GM19043 (cell line): ENCODE data around the gene LRRC36.

ENCODE experiments used
- ATAC-seq: cut with Tn5 transposase; IDR thresholded peaks from one replicate; pipeline ENCODE4 v1.9.1; 2021; ENCODE audit warnings: low read depth; ENCODE audit not compliant: unreplicated experiment

Gene LRRC36

GRCh38 chr16:67421030-67421429 lies 94.4 kb downstream of the LRRC36 start:
- ATAC-seq = no peak

DNA sequence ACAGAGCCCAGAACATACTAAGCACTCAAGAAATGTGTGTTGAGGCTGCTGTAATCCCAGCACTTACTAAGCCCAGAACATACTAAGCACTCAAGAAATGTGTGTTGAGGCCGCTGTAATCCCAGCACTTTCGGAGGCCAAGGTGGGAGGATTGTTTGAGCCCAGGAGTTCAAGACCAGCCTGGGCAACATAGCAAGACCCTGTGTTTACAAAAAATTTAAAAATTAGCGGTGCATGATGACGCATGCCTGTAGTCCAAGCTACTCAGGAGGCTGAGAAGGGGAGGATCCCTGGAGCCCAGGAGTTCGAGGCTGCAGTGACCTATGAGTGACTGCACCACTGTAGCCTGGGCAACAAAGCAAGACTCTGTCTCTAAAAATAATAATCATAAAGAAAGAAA lies 96.4 kb downstream of the LRRC36 start:
- ATAC-seq = no peak

DNA sequence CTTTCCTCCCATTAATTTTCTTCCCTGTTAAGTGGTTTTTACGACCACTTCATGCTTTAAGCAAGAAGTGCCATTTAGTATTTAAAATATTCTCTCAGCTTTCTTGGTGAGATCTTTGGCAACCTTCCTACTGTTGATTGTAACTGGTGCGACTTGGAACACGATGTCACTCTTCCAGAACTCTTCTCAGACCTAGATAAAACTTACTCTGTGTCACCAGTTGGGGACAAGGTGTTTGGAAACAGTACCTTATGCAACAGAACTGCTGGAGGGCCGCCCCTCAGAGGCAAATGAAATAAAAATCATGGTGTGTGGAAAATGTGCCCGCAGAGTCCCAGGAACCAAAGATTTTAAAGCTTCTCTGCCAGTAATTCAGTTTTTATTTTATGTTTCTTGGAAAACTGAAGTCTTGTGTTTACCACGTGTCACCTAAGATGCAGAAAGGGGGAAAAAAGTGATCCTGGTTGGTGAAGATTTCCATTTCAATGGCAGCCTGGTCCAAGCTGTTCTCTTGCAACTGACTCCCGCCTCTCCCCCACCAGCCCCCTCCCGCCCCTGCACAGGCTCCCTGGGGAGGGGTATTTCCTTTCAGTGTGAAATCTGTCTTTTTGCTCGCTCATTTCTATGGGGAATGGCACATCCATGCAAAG lies 97.1 kb downstream of the LRRC36 start:
- no peak for ATAC-seq

DNA sequence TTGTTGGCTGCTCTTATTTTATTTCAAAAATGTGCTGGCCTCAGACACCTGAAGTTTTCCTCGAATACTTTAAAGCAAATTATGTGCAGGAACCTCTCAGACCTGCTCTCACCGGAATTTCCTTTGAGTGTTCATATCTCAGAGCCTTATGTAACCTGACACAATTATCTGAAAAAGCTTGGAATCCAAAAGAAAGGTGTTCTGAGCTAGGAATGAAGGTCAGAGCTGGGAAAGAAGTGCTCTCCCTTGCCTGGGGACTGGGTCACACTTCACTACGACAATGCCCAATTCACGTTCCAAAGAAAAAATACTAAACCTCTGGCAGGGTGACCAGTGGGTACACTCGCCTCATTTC lies 97.6 kb downstream of the LRRC36 start:
- ATAC-seq = no peak

- no peak for ATAC-seq
These were observed 98.4 kb downstream of the LRRC36 start for GRCh38 chr16:67425061-67425460.

- no peak for ATAC-seq
These were observed 99.0 kb downstream of the LRRC36 start for GRCh38 chr16:67425580-67425979.

- no peak for ATAC-seq
These were observed 99.4 kb downstream of the LRRC36 start for GRCh38 chr16:67426022-67426421.

DNA sequence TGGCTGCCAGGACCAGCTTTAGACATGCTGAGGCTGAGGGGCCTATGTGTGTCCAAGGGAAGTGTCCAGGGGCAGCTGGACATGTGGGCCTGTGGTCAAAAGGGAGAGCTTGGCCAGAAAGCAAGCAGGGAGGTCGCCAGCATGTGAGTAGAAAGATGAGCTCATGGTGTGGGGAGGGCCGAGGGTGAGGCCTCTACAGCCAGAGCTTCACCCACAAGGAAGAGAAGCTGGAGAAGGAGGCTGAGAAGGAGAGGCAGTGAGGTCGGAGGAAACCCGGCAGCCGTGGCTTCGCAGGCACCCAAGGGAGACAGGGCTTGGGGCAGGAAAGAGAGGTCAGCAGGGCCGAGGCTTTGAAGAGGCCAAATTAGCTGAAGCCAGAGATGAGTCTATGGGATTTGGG lies 100.3 kb downstream of the LRRC36 start:
- ATAC-seq = no peak

GRCh38 chr16:67428146-67428731 lies 101.6 kb downstream of the LRRC36 start:
- no peak for ATAC-seq

DNA sequence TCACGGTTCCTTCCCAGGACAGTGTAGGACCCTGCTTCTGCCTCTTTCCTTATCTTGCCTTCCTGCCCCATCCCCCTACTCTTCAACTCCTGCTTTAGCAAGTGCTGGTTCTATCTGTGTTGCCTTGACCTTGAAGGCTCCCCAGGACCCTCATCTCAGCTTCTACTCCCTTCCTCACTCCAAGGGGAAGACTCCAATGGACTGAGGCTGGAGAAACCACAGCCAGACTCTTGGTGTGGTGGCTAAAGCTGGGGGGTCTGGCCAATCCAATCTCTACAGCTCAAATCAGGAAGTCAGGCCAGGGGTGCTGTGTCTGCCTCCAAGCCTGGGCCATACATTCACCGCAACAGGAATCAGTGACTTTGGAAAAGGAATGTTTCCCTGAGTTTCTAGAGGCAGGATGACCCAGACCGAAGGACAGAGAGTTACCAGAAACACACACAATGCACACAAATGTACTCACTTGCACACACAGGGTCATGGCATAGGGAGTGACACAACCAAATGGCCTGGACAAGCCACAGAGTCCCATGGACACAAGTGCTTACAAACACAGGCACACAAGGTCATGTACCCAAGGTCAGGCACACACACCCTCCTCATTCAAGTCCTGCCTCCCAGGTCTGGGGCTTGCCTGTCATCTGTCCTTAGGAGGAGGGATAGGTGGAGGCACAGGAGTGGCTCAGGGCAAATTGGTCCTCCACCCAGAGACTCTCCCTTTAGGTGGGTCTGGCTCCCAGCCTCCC lies 102.6 kb downstream of the LRRC36 start:
- no peak for ATAC-seq

DNA sequence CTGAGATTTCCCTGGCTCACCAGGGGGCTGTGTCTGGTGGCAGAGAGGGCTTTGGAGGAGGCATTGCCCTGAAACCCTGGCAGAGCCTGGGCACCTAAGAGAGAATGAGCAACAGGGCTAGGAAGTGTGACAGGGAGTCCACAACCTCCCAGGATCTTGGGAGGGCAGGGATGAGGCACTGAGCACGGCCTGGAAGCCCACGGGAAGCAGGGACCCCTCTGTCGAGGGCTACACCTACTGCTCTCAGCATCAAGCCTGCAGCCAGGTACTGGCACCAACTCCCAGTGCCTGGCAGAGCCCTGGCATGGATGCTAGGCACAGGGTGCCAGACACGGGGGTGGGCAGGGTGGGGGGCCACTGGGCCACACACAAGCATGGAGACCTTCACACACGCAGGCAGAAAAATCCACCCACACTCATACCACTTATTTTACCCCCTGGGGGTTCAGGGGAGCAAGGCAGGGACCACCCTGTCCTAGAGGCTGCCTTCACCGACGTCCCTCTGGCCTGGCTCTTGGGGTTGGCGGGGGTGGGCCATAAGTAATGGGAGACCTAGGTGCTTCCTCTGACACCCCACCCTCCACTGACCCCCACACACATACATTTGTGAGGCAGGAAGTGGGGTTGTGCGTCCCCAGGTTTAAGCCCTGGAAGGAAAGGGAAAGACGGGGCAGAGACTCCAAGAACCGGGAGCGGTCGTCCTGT lies 103.3 kb downstream of the LRRC36 start:
- ATAC-seq = no peak

DNA sequence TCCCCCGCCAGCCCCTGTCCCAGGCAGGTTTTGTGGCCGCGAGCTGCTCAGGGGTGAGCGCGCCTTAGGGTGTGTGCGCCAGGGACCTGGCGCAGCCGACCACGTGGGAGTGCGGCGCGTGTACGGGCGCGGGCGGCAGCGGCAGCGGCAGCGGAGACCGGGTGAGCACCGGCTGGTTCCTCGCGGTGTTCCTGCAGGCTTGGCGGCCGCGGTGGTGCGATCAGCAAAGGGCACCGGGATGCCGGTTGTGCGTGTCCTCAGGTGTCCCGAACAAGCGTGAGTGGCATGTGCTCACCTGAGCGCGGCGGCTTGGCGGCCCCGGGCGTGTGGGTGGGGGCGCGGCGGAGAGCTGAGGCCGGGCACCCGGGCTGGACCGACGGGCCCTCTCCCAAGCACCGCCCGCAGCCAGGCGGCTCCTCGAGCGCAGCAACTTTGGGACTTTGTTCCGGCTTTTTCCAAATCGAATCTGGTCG lies 103.9 kb downstream of the LRRC36 start:
- no peak for ATAC-seq

DNA sequence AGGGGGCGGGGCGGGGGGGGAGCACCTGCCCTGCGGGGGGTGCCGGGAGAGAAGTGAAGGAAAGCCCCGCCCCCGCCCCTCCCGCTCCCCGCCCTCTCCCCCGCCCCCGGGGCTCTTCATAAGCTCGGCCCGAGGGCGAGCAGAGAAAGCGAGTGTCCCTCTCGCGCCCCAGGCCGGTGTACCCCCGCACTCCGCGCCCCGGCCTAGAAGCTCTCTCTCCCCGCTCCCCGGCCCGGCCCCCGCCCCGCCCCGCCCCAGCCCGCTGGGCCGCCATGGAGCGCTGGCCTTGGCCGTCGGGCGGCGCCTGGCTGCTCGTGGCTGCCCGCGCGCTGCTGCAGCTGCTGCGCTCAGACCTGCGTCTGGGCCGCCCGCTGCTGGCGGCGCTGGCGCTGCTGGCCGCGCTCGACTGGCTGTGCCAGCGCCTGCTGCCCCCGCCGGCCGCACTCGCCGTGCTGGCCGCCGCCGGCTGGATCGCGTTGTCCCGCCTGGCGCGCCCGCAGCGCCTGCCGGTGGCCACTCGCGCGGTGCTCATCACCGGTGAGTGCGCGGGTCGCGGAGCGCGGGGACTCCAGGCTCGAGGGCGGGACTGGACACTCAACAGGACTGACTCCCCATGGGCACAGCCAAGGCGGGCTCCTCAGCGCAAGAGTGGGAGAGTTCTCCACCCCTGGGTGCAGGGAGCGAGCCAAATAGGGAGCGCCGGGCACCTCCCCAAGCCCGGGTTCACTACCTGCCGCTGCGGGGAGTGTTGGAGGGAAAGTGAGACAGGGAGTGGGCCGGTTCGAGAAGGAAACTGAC lies 104.6 kb downstream of the LRRC36 start, which contains the start of gene HSD11B2:
Gene HSD11B2 (plus strand): TSS at position 145 of the 798 bp plus-strand sequence. CDS start 128 bp downstream, at position 273.
- no peak for ATAC-seq

DNA sequence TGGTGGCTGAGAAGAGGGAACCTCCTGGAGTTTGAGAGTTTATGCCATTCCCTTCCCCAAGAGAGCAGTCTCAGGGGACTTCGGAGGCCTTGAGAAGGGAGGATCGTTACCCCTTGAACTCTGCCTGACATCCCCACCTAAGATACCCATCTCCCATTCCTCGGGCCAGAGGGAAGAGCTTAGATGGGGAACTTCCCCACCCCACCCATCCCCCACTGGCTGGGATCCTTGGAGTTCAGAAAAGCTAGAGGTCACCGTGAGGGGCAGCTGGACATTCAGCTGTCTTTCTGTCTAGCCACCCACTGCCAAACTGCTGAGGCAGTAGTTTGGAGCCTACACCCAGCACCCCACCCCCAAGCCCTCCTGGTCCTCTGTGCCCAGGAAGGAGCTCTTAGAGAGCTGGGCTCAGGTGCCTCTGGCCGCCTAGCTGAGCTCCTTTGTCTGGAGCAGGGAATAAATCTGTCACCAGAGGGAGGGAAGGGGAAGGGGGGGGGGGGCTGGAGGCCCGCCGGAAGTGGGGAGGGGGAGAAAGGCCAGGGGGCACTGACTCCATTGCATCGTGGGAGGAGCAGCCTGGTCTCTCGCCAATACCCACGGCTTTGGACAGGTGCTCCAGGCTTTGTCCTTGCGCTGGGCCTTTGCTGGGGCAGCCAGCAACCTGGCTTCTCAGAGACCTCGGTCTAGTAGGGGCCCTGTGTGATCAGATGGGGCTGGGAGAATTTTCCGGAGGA lies 105.3 kb downstream of the LRRC36 start:
- ATAC-seq = no peak

- no peak for ATAC-seq
These were observed 105.9 kb downstream of the LRRC36 start for GRCh38 chr16:67432506-67432890.

DNA sequence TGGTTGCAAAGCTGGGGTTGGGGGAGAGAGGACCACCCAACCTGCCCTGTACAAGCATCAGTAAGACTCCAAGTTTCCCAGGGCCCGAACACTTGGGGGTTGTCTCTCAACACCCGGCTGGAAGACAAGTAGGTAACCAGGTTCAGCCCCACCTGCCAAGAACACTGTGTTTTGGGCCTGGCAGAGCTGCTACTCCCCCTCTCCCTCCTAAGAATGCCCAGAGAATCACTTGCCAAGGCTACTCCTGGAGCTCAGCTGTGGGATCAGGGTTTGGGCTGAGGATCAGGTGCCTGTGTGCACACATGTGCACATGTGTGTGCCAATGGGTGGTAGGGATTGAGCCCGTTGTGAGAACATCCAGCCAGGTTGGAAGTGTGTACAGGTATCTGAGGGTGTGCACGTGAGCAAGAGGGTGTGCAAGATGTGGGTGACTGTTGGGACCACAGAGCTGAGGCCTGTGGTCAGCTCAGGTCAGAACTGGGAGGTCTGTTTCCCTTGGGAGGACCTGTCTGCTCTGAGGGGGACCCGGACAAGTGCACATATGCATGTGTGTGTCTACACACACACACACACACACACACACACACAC lies 106.6 kb downstream of the LRRC36 start:
- ATAC-seq = no peak
